ENCODE results near the gene SLC39A7.
A peak's percentile ranks its signal among the peaks of the same experiment; 100 is the strongest.

Gene SLC39A7

DNA sequence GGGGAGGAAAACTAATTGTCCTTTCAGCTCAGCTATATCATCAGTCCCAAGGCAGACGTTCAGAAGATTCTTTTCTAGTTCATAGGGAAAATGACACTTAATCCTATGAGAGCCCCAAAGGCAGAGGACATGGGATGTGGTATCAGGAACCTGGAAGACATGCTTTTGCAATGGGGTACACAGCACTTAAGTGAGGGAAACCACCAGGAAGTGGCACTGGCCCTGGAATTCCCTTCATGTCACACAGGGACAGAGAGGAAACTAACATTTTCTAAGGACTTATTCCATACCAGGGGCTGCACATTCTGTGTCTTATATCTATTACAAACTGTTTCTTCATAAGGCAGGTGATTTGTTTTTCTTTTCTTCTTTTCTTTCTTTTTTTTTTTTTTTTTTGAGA, 42.8 kb downstream of the SLC39A7 start:
- Histone ChIP-seq H3K4me3 (ENCODE audit: low read length) (no peak overlapping the region), H3K9me3 (ENCODE audit: control insufficient read depth, low read length) (no peaks in the 10 kb centered on the region), H3K9ac (ENCODE audit: low read length) (no peak overlapping the region), H3K27me3 (ENCODE audit: control insufficient read depth, insufficient read depth, low read length) (no peaks in the 10 kb centered on the region), H3K36me3 (ENCODE audit: control insufficient read depth, insufficient read depth, low read length) (no peaks in the 10 kb centered on the region), H3K4me1 (ENCODE audit: control insufficient read depth, insufficient read depth, low read length) (peaks cover 6% of the 10 kb centered on the region)

DNA sequence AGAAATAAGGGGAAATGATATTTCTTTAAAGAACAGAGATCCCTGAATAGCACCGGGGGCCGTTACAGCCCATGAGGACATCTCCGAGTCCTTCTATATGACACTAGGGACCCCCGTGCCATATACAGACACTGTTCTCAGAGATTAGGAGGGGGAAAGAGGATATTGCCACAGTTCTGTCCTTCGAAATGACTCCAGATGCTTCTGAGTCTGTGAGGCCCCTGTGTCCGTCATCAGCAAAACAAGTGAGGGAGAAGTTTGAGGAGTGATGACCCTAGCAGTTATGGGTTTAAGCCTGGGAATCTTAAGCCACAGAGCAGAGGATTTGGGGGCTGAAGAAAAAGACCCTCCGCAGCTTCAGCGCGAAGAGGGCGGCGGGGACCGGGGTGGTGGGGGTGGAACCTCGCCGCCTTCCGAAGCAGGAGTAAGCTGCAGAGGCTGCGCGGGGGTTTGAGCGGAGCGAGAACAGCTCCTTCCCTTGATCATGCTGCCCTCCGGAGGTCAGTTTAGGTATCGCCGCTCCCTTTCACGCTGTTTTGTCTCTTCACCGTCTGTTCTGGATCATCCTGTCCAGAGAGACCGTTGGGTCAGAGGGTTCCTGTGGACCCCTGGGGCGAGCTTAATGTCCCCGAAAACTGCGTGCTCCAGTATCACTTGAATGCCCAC, 47.4 kb downstream of the SLC39A7 start:
- peak overlapping the region; percentile 50 for H3K9ac ChIP-seq (ENCODE audit: low read length)
- H3K36me3 ChIP-seq (ENCODE audit: control insufficient read depth, insufficient read depth, low read length): no peaks in the 10 kb centered on the region
- H3K27me3 ChIP-seq (ENCODE audit: control insufficient read depth, insufficient read depth, low read length): no peaks in the 10 kb centered on the region
- peaks cover 25% of the 10 kb centered on the region for H3K4me1 ChIP-seq (ENCODE audit: control insufficient read depth, insufficient read depth, low read length)
- no peaks in the 10 kb centered on the region for H3K9me3 ChIP-seq (ENCODE audit: control insufficient read depth, low read length)
- peak overlapping the region; percentile 56 for H3K4me3 ChIP-seq (ENCODE audit: low read length)

GRCh38 chr6:33248643-33248931, 47.9 kb downstream of the SLC39A7 start:
- H3K36me3 ChIP-seq (ENCODE audit: control insufficient read depth, insufficient read depth, low read length): no peaks in the 10 kb centered on the region
- peak overlapping the region; percentile 50 for H3K9ac ChIP-seq (ENCODE audit: low read length)
- H3K4me1 ChIP-seq (ENCODE audit: control insufficient read depth, insufficient read depth, low read length): peaks cover 25% of the 10 kb centered on the region
- peak overlapping the region; percentile 56 for H3K4me3 ChIP-seq (ENCODE audit: low read length)
- H3K27me3 ChIP-seq (ENCODE audit: control insufficient read depth, insufficient read depth, low read length): no peaks in the 10 kb centered on the region
- no peaks in the 10 kb centered on the region for H3K9me3 ChIP-seq (ENCODE audit: control insufficient read depth, low read length)

DNA sequence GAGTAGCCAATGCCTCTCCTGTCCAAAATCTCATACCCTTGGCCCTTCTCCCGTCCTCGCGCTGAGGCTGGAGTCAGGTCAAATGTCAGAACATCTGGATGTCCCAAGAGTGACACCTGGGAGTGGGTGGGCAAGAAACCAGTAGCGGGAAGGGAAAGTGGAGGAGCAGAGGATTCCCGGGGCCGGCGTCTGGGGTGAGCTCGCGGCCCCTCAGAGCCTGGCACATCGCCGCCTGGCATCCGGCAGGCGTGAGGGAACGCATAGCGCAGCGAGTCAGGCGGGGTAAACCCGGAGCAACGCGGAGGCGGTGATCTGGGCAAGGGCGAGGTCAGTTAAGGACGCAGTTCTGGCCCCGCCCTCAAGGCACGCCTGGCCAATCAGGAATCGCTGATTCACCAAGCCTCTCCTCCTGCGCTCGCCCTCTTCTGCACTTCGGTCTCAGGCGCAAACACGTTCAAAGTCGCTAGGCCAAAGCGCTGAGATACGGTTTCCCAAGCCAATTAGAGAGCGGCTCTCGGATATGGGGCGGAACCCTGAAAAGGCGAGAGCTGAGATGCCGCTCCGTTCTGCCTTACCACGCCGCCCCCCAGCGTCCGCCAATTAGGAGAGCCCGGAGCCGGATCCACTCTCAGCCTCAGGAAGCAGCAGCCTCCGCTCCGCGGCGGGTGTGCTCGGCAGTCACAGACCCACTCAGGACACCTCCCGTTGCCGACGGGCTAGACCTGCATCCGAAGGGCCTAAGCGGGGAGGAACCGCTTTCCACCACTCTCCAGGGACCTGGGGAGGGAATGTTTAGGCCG, 48.5 kb downstream of the SLC39A7 start:
- peaks cover 25% of the 10 kb centered on the region for H3K4me1 ChIP-seq (ENCODE audit: control insufficient read depth, insufficient read depth, low read length)
- H3K36me3 ChIP-seq (ENCODE audit: control insufficient read depth, insufficient read depth, low read length): no peaks in the 10 kb centered on the region
- no peaks in the 10 kb centered on the region for H3K9me3 ChIP-seq (ENCODE audit: control insufficient read depth, low read length)
- H3K4me3 ChIP-seq (ENCODE audit: low read length): peak overlapping the region; percentile 56
- H3K27me3 ChIP-seq (ENCODE audit: control insufficient read depth, insufficient read depth, low read length): no peaks in the 10 kb centered on the region
- peak overlapping the region; percentile 92 for H3K9ac ChIP-seq (ENCODE audit: low read length)

GRCh38 chr6:33249732-33250630, 49.3 kb downstream of the SLC39A7 start:
- H3K4me1 ChIP-seq (ENCODE audit: control insufficient read depth, insufficient read depth, low read length): peaks cover 25% of the 10 kb centered on the region
- peak overlapping the region; percentile 38 for H3K4me3 ChIP-seq (ENCODE audit: low read length)
- no peaks in the 10 kb centered on the region for H3K36me3 ChIP-seq (ENCODE audit: control insufficient read depth, insufficient read depth, low read length)
- no peaks in the 10 kb centered on the region for H3K9me3 ChIP-seq (ENCODE audit: control insufficient read depth, low read length)
- peak overlapping the region; percentile 92 for H3K9ac ChIP-seq (ENCODE audit: low read length)
- no peaks in the 10 kb centered on the region for H3K27me3 ChIP-seq (ENCODE audit: control insufficient read depth, insufficient read depth, low read length)

- H3K27me3 ChIP-seq (ENCODE audit: control insufficient read depth, insufficient read depth, low read length): no peaks in the 10 kb centered on the region
- H3K9ac ChIP-seq (ENCODE audit: low read length): no peak overlapping the region
These were observed 50.1 kb downstream of the SLC39A7 start for GRCh38 chr6:33250731-33251130.

GRCh38 chr6:33251395-33252012, 50.8 kb downstream of the SLC39A7 start:
- Histone ChIP-seq H3K27me3 (ENCODE audit: control insufficient read depth, insufficient read depth, low read length) (no peaks in the 10 kb centered on the region), H3K4me1 (ENCODE audit: control insufficient read depth, insufficient read depth, low read length) (peaks cover 25% of the 10 kb centered on the region), H3K4me3 (ENCODE audit: low read length) (no peak overlapping the region), H3K9ac (ENCODE audit: low read length) (no peak overlapping the region), H3K9me3 (ENCODE audit: control insufficient read depth, low read length) (no peaks in the 10 kb centered on the region), H3K36me3 (ENCODE audit: control insufficient read depth, insufficient read depth, low read length) (no peaks in the 10 kb centered on the region)

More at GRCh38 chr6:33250731-33251130, 50.1 kb downstream of the SLC39A7 start:
- Histone ChIP-seq H3K9me3 (ENCODE audit: control insufficient read depth, low read length) (no peaks in the 10 kb centered on the region), H3K4me1 (ENCODE audit: control insufficient read depth, insufficient read depth, low read length) (peaks cover 25% of the 10 kb centered on the region), H3K4me3 (ENCODE audit: low read length) (no peak overlapping the region), H3K36me3 (ENCODE audit: control insufficient read depth, insufficient read depth, low read length) (no peaks in the 10 kb centered on the region)

DNA sequence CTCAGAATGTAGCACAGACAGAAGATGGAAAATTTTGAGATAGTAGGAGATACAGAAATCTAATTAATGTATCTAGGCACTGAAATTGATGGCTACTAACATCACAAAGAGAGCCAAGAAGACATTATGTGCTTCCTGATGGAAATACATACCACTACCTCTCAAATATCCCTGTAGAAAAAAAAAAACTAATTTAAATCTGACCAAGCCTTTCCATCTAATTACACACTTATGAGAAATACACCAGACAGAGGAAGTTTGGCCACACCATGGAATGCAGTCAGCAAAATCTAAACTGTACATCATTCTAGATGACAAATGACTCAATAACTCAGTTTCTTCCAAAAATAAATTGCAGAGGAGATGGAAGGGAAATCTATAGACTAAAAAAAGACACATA, 52.1 kb downstream of the SLC39A7 start:
- Histone ChIP-seq H3K36me3 (ENCODE audit: control insufficient read depth, insufficient read depth, low read length) (no peaks in the 10 kb centered on the region), H3K9ac (ENCODE audit: low read length) (no peak overlapping the region), H3K4me1 (ENCODE audit: control insufficient read depth, insufficient read depth, low read length) (peaks cover 25% of the 10 kb centered on the region), H3K9me3 (ENCODE audit: control insufficient read depth, low read length) (no peaks in the 10 kb centered on the region), H3K27me3 (ENCODE audit: control insufficient read depth, insufficient read depth, low read length) (no peaks in the 10 kb centered on the region), H3K4me3 (ENCODE audit: low read length) (no peak overlapping the region)

Measured in mucosa of stomach (tissue), 1 donor.